H1 (cell line): ENCODE measurements around the gene TAS2R50. TPM values are rescaled to one million over a fixed set of nuclear protein-coding genes. Genes with fewer than 3 reads are reported as not detected.

Source experiments
- CTCF ChIA-PET: fragments of 300-600 bp; sonication (Branson Sonifier 250); formaldehyde crosslinking; loops from one replicate; lab custom pipeline; 2021; ENCODE audit not compliant: partially characterized antibody; lab: Charles Lee
- POLR2A ChIA-PET: fragments of 300-600 bp; sonication (Branson Sonifier 250); formaldehyde crosslinking; loops from one replicate; lab custom pipeline; 2021; ENCODE audit warnings: inconsistent platforms; ENCODE audit not compliant: partially characterized antibody; lab: Charles Lee
- DNase-seq, 2 experiments: peaks; one replicate each; pipeline versions ENCODE4 v3.0.0 to v3.0.0-alpha.2; 2010 to 2022; ENCODE audit warnings: low spot score in 2 of 2, low read depth in 1 of 2, mixed read lengths in 1 of 2
- FAIRE-seq: peaks from 2 replicates; lab custom pipeline; 2011; peaks lifted over from hg19 to GRCh38; lab: Jason Lieb, UNC
- H2AFZ ChIP-seq: 2 replicates; pipeline ENCODE4 v1.8.1; 2012; ENCODE audit warnings: low read length, inconsistent platforms
- H2AK5ac ChIP-seq: 2 replicates; pipeline ENCODE4 v1.6.1; 2013; ENCODE audit warnings: low read depth, low read length
- H2BK120ac ChIP-seq: replicated peaks from 2 replicates; pipeline ENCODE3; 2013; ENCODE audit warnings: low read depth, low read length, inconsistent platforms
- H2BK12ac ChIP-seq: 2 replicates; pipeline ENCODE4 v1.6.1; 2013; ENCODE audit warnings: low read depth, low read length
- H2BK15ac ChIP-seq: 2 replicates; pipeline ENCODE4 v1.6.1; 2013; ENCODE audit warnings: low read length
- H2BK20ac ChIP-seq: 2 replicates; pipeline ENCODE4 v1.6.1; 2013; ENCODE audit warnings: low read length
- H2BK5ac ChIP-seq: 2 replicates; pipeline ENCODE4 v1.6.1; 2013; ENCODE audit warnings: low read depth, low read length
- H3K14ac ChIP-seq: 2 replicates; pipeline ENCODE4 v1.6.1; 2013; ENCODE audit warnings: inconsistent platforms; ENCODE audit not compliant: insufficient read length
- H3K18ac ChIP-seq: 2 replicates; pipeline ENCODE4 v1.6.1; 2013; ENCODE audit warnings: low read length; ENCODE audit errors: extremely low read depth
- H3K23ac ChIP-seq: 2 replicates; pipeline ENCODE4 v1.6.1; 2013; ENCODE audit warnings: inconsistent platforms; ENCODE audit not compliant: insufficient read length
- H3K23me2 ChIP-seq: 2 replicates; pipeline ENCODE4 v1.6.1; 2013; ENCODE audit warnings: low read depth, low read length
- H3K27ac ChIP-seq: 2 replicates; pipeline ENCODE4 v1.6.1; 2011; ENCODE audit warnings: low read depth, low read length, inconsistent platforms
- H3K27me3 ChIP-seq, 4 experiments: replicated peaks in 1 of 4; 1 replicate in 1 of 4; 2 replicates in 3 of 4; pipeline versions ENCODE4 v1.6.1 to v1.8.1; 2011 to 2013; ENCODE audit warnings: low read length in 3 of 4, mild to moderate bottlenecking in 3 of 4, inconsistent platforms in 2 of 4, mixed read lengths in 2 of 4, moderate library complexity in 1 of 4; ENCODE audit not compliant: control insufficient read depth in 3 of 4, insufficient read depth in 3 of 4; ENCODE audit errors: extremely low read depth in 1 of 4
- H3K36me3 ChIP-seq, 4 experiments: 2 replicates each; pipeline versions ENCODE4 v1.6.1 to v1.8.1; 2011 to 2013; ENCODE audit warnings: mild to moderate bottlenecking in 4 of 4, low read length in 3 of 4, moderate library complexity in 2 of 4, control low read depth in 1 of 4, inconsistent platforms in 1 of 4; ENCODE audit not compliant: insufficient read depth in 4 of 4, control insufficient read depth in 2 of 4
- H3K4ac ChIP-seq: replicated peaks from 2 replicates; pipeline ENCODE3; 2013; ENCODE audit warnings: low read length, low read depth, mixed read lengths, inconsistent platforms; ENCODE audit not compliant: insufficient read length
- H3K4me1 ChIP-seq, 4 experiments: replicated peaks in 1 of 4; 1 replicate in 1 of 4; 2 replicates in 3 of 4; pipeline versions ENCODE4 v1.6.1 to v1.8.1; 2011 to 2013; ENCODE audit warnings: low read length in 3 of 4, inconsistent platforms in 2 of 4, mixed read lengths in 1 of 4; ENCODE audit not compliant: insufficient read depth in 4 of 4, control insufficient read depth in 3 of 4
- H3K4me2 ChIP-seq, 2 experiments: 2 replicates each; pipeline versions ENCODE4 v1.6.1 to v1.8.1; 2011 to 2013; ENCODE audit warnings: low read depth in 2 of 2, low read length in 2 of 2, control low read depth in 1 of 2, inconsistent platforms in 1 of 2, mild to moderate bottlenecking in 1 of 2; ENCODE audit not compliant: insufficient read depth in 1 of 2
- H3K4me3 ChIP-seq, 4 experiments: fragments of 200-600, 300-600 bp in 1 of 4; sonication (generic), shearing (Covaris generic), sonication (Bioruptor Twin) in 1 of 4; 2 replicates each; pipeline versions ENCODE4 v1.5.1 to v1.8.1; 2011 to 2016; ENCODE audit warnings: low read length in 4 of 4, low read depth in 3 of 4, control low read depth in 2 of 4, inconsistent platforms in 2 of 4, mild to moderate bottlenecking in 2 of 4, mixed read lengths in 1 of 4, moderate library complexity in 1 of 4; ENCODE audit not compliant: insufficient read depth in 2 of 4; ENCODE audit errors: extremely low read depth in 1 of 4
- H3K56ac ChIP-seq: replicated peaks from 2 replicates; pipeline ENCODE3; 2013; ENCODE audit warnings: low read depth, mild to moderate bottlenecking, mixed read lengths, low read length, inconsistent platforms; ENCODE audit not compliant: insufficient read length
- H3K79me1 ChIP-seq: 2 replicates; pipeline ENCODE4 v1.6.1; 2013; ENCODE audit warnings: low read depth, low read length, control low read depth
- H3K79me2 ChIP-seq, 2 experiments: 2 replicates each; pipeline versions ENCODE4 v1.6.1 to v1.8.1; 2012 to 2013; ENCODE audit warnings: low read length in 2 of 2, mild to moderate bottlenecking in 2 of 2, inconsistent platforms in 1 of 2; ENCODE audit not compliant: insufficient read depth in 2 of 2, control insufficient read depth in 1 of 2
- H3K9ac ChIP-seq, 4 experiments: replicated peaks in 1 of 4; 1 replicate in 1 of 4; 2 replicates in 3 of 4; pipeline versions ENCODE4 v1.6.1 to v1.8.1; 2011 to 2013; ENCODE audit warnings: low read depth in 3 of 4, low read length in 3 of 4, control low read depth in 2 of 4, mild to moderate bottlenecking in 2 of 4, moderate library complexity in 2 of 4, inconsistent platforms in 1 of 4; ENCODE audit errors: extremely low read depth in 1 of 4
- H3K9me3 ChIP-seq, 2 experiments: 2 replicates each; pipeline versions ENCODE4 v1.6.1 to v1.8.1; 2012 to 2013; ENCODE audit warnings: mild to moderate bottlenecking in 2 of 2, moderate library complexity in 2 of 2, control low read depth in 1 of 2, inconsistent platforms in 1 of 2, low read depth in 1 of 2, low read length in 1 of 2, mixed read lengths in 1 of 2; ENCODE audit not compliant: insufficient read depth in 2 of 2
- H4K20me1 ChIP-seq, 2 experiments: replicated peaks in 1 of 2; 2 replicates each; pipeline versions ENCODE3 to v1.8.1; 2011 to 2013; ENCODE audit warnings: inconsistent platforms in 2 of 2, low read length in 2 of 2, mild to moderate bottlenecking in 1 of 2; ENCODE audit not compliant: insufficient read depth in 2 of 2, control insufficient read depth in 1 of 2
- H4K5ac ChIP-seq: 2 replicates; pipeline ENCODE4 v1.6.1; 2013; ENCODE audit warnings: low read length, low read depth, mixed read lengths, inconsistent platforms; ENCODE audit not compliant: insufficient read length
- H4K8ac ChIP-seq: 2 replicates; pipeline ENCODE4 v1.8.0; 2013; ENCODE audit warnings: mild to moderate bottlenecking, moderate library complexity, low read length, inconsistent platforms; ENCODE audit not compliant: insufficient read depth; ENCODE audit errors: extremely low read depth
- H4K91ac ChIP-seq: replicated peaks from 2 replicates; pipeline ENCODE3; 2013; ENCODE audit warnings: low read length, mixed read lengths, inconsistent platforms; ENCODE audit not compliant: insufficient read length
- CHD1 ChIP-seq: IDR thresholded peaks from 2 replicates; pipeline ENCODE4 v1.6.1; 2012; ENCODE audit warnings: low read depth, low read length, improper control_type of control experiment
- CHD2 ChIP-seq: IDR thresholded peaks from 2 replicates; pipeline ENCODE4 v1.6.1; 2012; ENCODE audit warnings: low read length, improper control_type of control experiment
- CTBP2 ChIP-seq: IDR thresholded peaks from 2 replicates; pipeline ENCODE4 v1.7.0; 2011; ENCODE audit warnings: borderline replicate concordance, mild to moderate bottlenecking, moderate library complexity, mixed read lengths, low read length; ENCODE audit not compliant: insufficient read depth, insufficient read length
- GABPA ChIP-seq: IDR thresholded peaks from 2 replicates; pipeline ENCODE4 v1.6.1; 2011; ENCODE audit warnings: mild to moderate bottlenecking, low read length, moderate library complexity, borderline replicate concordance; ENCODE audit not compliant: insufficient read depth
- NANOG ChIP-seq: IDR thresholded peaks from 2 replicates; pipeline ENCODE4 v1.6.1; 2011; ENCODE audit warnings: low read length, low read depth, mild to moderate bottlenecking, inconsistent platforms; ENCODE audit not compliant: insufficient read depth, poor library complexity, severe bottlenecking
- PHF8 ChIP-seq: fragments of 200-600 bp; sonication (generic); conservative IDR thresholded peaks from 2 replicates; pipeline ENCODE4 v1.7.1; 2012; ENCODE audit warnings: low read depth, mild to moderate bottlenecking, inconsistent platforms, low read length, moderate library complexity
- RNF2 ChIP-seq: fragments of 200-900, 300-1000 bp; sonication (generic); IDR thresholded peaks from 2 replicates; pipeline ENCODE4 v1.7.1; 2016; ENCODE audit warnings: borderline replicate concordance, low read depth, mild to moderate bottlenecking, antibody characterized with exemption, low read length; ENCODE audit not compliant: poor library complexity, severe bottlenecking; ENCODE audit errors: missing control alignments
- SIRT6 ChIP-seq: IDR thresholded peaks from one replicate; pipeline ENCODE4 v1.7.1; 2012; ENCODE audit warnings: low read length, inconsistent platforms
- SIX5 ChIP-seq: IDR thresholded peaks from 2 replicates; pipeline ENCODE4 v1.6.1; 2011; ENCODE audit warnings: mild to moderate bottlenecking, low read depth, low read length
- TCF12 ChIP-seq: IDR thresholded peaks from 2 replicates; pipeline ENCODE4 v1.6.1; 2011; ENCODE audit warnings: low read depth, mild to moderate bottlenecking, low read length
- polyA plus RNA-seq, 7 experiments: library from polyadenylated mRNA; depleted of rRNA in 3 of 7; stranded (reverse) in 5 of 7; unstranded in 2 of 7; fragments of >200 nt in 5 of 7; fragments of 200-250 nt in 2 of 7; gene quantifications; 1 replicate in 5 of 7; 2 replicates in 1 of 7; 4 replicates in 1 of 7; pipeline versions ENCODE4 v1.2.1 to v1.2.3, GENCODE V29; 2011 to 2013; ENCODE audit warnings: missing spikeins in 2 of 7, mixed read lengths in 2 of 7
- total RNA-seq: library from RNA; stranded (reverse); fragmentation: NEBNext Ultra II Directional; extraction: Animal tissue kit (Norgen Biotek cat#: 25700); gene quantifications from 2 replicates; pipeline ENCODE4 v1.2.1, GENCODE V29; 2021
- TF ChIP-seq, protein P1 (sequence below): IDR thresholded peaks from 2 replicates; pipeline ENCODE4 v1.6.1; 2012; ENCODE audit warnings: low read length, inconsistent platforms

Gene TAS2R50
- total and polyA plus RNA-seq, 2 of the 8 experiments (the other 6 are each of a cell fraction or from before 2014, with no cell fraction given), result 0.11 to 0.50 TPM

DNA sequence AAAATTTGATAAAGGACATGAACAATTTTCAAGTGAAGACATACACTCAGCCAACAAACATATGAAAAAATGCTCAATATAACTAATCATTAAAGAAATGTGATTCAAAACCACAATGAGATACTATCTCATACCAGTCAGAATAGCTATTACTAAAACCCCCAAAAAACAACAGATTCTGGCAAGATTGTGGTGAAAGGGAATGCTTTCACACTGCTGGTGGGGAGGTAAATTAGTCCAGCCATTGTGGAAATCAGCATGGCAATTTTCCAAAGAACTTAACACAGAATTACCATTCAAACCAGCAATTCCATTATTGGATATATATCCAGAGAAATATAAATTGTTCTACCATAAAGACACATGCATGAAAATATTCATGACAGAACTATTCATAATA, 29.0 kb downstream of the TAS2R50 start:
- Histone ChIP-seq H2BK5ac (no peak overlapping the region), H3K56ac (no peak overlapping the region), H2BK120ac (no peak overlapping the region), H2BK20ac (no peak overlapping the region), H2AFZ (no peak overlapping the region), H2AK5ac (no peak overlapping the region), H3K79me1 (no peaks in the 10 kb centered on the region), H4K5ac (no peak overlapping the region), H3K23ac (no peak overlapping the region), H3K36me3 (no peaks in the 10 kb centered on the region), H2BK15ac (no peak overlapping the region), H3K27ac (no peak overlapping the region), H4K8ac (no peak overlapping the region), H3K9me3 (peaks cover 0 to under 1% of the 10 kb centered on the region in 2 experiments; a peak in 1 of 4 replicates), H3K14ac (no peak overlapping the region), H3K4ac (no peak overlapping the region), H3K4me1 (no peaks in the 10 kb centered on the region), H4K20me1 (no peaks in the 10 kb centered on the region), H3K18ac (no peak overlapping the region), H3K23me2 (no peaks in the 10 kb centered on the region), H3K4me3 (no peak overlapping the region), H3K4me2 (no peak overlapping the region), H3K27me3 (no peaks in the 10 kb centered on the region), H3K79me2 (0 out of 4 replicates have a peak, but pooled peaks cover 0 to 3% of the 10 kb centered on the region in 2 experiments), H4K91ac (no peak overlapping the region), H3K9ac (no peak overlapping the region), H2BK12ac (no peak overlapping the region)
- CTCF ChIA-PET, result interaction anchor here (1.0 kb wide), 1 partner anchor 24 kb away, joined by 3 read pairs; no protein-coding TSS in a partner anchor
- DNase-seq (no peak), FAIRE-seq (no peak)
- POLR2A ChIA-PET, result no interaction called here
- TF ChIP-seq CHD1 (no peak), RNF2 (no peak), NANOG (no peak), GABPA (no peak), CHD2 (no peak), SIRT6 (no peak), CTBP2 (no peak), TCF12 (no peak), SIX5 (no peak), PHF8 (no peak)
- TF ChIP-seq, protein P1, sequence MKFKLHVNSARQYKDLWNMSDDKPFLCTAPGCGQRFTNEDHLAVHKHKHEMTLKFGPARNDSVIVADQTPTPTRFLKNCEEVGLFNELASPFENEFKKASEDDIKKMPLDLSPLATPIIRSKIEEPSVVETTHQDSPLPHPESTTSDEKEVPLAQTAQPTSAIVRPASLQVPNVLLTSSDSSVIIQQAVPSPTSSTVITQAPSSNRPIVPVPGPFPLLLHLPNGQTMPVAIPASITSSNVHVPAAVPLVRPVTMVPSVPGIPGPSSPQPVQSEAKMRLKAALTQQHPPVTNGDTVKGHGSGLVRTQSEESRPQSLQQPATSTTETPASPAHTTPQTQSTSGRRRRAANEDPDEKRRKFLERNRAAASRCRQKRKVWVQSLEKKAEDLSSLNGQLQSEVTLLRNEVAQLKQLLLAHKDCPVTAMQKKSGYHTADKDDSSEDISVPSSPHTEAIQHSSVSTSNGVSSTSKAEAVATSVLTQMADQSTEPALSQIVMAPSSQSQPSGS, result no peak
